GM13977 (cell line): ENCODE measurements around the gene ING3.
"Not testable (repeated sequence)": the region's sequence is repeated elsewhere in the genome, so short reads cannot be mapped to it uniquely, and the experiment has no call there.

Source experiments
- DNase-seq: peaks from one replicate; pipeline ENCODE4 v3.0.0; 2012; ENCODE audit warnings: low spot score
- CTCF ChIP-seq: IDR thresholded peaks from 2 replicates; pipeline ENCODE4 v1.5.1; 2012; ENCODE audit warnings: mild to moderate bottlenecking, control low read depth; ENCODE audit not compliant: insufficient read depth; ENCODE audit errors: extremely low read depth, missing control alignments
- in situ Hi-C: fragments of 300-500 bp; cut with MboI; formaldehyde crosslinking; loops from one replicate; pipeline ENCODE4 v1.12.0; 2022; ENCODE audit warnings: low sequenced_read_pairs, low pct_unique_long_range_greater_than_20kb, mixed read lengths, inconsistent platforms; ENCODE audit not compliant: unreplicated experiment

ING3 gene

GRCh38 chr7:120979765-120980499, 29.4 kb downstream of the ING3 start:
- in situ Hi-C loops, result no loop called here
- DNase-seq, result no peak
- TF ChIP-seq CTCF, result no peak

- in situ Hi-C loops, result no loop called here
- no peak for TF ChIP-seq CTCF
Measured at GRCh38 chr7:120981117-120981516, 30.5 kb downstream of the ING3 start.

DNA sequence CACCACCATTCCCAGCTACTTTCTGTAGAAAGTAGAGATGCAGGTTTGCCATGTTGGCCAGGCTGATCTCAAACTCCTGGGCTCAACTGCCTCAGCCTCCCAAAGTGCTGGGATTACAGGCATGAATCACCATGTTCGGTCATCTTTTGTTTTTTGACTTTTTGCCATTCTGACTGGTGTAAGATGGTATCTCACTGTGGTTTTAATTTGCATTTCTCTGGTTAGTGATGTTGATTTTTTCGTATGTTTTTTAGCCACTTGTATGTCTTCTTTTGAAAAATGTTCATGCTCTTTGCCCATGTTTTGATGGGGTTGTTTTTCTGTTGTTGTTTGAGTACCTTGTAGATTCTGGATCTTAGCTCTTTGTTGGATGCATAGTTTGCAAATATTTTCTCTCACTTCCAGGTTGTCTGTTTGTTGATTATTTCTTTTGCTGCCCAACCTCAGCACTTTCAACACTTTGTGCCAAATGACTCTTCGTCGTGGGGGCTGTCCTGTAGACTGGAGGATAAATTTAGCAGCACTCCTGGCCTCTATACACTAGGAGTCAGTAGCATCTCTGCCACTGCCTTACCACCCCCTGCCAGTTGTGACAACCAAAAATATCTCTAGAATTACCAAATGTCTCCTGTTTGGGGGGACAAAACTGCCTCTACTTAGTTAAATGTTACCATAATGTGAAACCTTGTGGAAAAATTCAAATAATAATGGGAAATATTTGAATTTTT, 31.5 kb downstream of the ING3 start:
- no peak for DNase-seq
- no peak for TF ChIP-seq CTCF
- in situ Hi-C loops, result no loop called here

More at GRCh38 chr7:120981117-120981516, 30.5 kb downstream of the ING3 start:
- no peak for DNase-seq

GRCh38 chr7:120983592-120983991, 33.0 kb downstream of the ING3 start:
- in situ Hi-C loops, DNase-seq: not testable (repeated sequence)

DNA sequence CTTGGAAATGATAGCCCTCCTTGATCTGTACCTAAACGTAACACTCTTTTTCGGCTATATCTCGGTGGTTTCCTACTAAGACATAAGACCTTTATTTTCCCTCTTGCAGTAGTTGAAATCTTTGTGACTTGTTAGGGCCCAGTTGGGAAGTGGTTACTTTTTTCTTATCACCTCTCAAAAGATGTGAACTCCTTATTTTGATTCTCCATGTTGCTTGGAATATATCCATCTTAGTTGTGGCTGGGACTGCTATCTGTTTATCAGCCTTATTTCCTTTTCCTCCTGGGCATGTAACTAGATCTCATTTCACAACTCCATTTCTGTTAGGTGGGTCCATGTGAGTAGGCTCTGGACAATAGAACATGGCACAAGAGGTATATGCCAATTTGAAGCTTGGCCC, 33.8 kb downstream of the ING3 start:
- in situ Hi-C loops, result no loop called here
- TF ChIP-seq CTCF, result no peak
- DNase-seq, result no peak

- in situ Hi-C loops, result no loop called here
- no peak for TF ChIP-seq CTCF
- no peak for DNase-seq
Measured at GRCh38 chr7:120985130-120985758, 34.7 kb downstream of the ING3 start.

DNA sequence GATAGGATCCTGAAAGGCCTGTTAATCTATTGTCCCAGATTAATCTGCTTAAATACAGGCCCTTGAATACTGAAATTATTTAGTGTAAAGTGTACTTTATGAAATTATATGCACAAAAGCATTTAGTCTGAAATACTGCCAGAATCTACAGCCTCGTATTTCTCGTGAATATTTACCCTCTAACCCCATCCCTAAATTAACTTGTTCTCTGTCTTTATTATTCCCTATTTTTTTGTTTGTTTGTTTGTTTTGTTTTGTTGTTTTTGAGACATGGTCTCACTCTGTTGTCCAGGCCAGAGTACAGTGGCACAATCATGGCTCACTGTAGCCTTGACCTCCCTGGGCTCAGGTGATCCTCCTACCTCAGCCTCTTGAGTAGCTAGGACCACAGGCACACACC, 35.3 kb downstream of the ING3 start:
- no peak for TF ChIP-seq CTCF

More for the DNA sequence above, 35.3 kb downstream of the ING3 start:
- in situ Hi-C loops, result no loop called here
- no peak for DNase-seq
